Right ventricle myocardium inferior (tissue), 1 donor: ENCODE results near the gene TGFB2. TPM values are rescaled to one million over a fixed set of nuclear protein-coding genes. Genes with fewer than 3 reads are reported as not detected.

Experiments used
- ATAC-seq: fragments of 200-7000 bp; cut with Tn5 transposase; one replicate; pipeline ENCODE4 v1.9.1; 2020; ENCODE audit warnings: mild to moderate bottlenecking, moderate library complexity
- DNase-seq: peaks from one replicate; pipeline ENCODE4 v3.0.0; 2021; ENCODE audit errors: missing footprints
- intact Hi-C: fragments of 100-400 bp; cut with DNase I; formaldehyde crosslinking; loops from one replicate; pipeline ENCODE4 v1.11.0; 2022
- total RNA-seq: library from RNA; stranded (reverse); fragmentation: NEBNext Ultra II Directional; extraction: Animal tissue kit (Norgen Biotek cat#: 25700); gene quantifications from one replicate; pipeline ENCODE4 v1.2.1, GENCODE V29; 2021
- donor health status: DM: no; HTN: yes; CAD: no; lungs with severe emphysema.

Gene TGFB2
- total RNA-seq, 1 donor from 2014 or later: 1.6 TPM

- intact Hi-C loops: no loop called here
- peak; percentile 71 for DNase-seq
These were observed 6.4 kb downstream of the TGFB2 start for GRCh38 chr1:218351391-218352074.

GRCh38 chr1:218352075-218352438, 6.9 kb downstream of the TGFB2 start:
- intact Hi-C loops: no loop called here
- ATAC-seq: peak; percentile 2
- no peak for DNase-seq

More at GRCh38 chr1:218351391-218352074, 6.4 kb downstream of the TGFB2 start:
- ATAC-seq: peak; percentile 66

DNA sequence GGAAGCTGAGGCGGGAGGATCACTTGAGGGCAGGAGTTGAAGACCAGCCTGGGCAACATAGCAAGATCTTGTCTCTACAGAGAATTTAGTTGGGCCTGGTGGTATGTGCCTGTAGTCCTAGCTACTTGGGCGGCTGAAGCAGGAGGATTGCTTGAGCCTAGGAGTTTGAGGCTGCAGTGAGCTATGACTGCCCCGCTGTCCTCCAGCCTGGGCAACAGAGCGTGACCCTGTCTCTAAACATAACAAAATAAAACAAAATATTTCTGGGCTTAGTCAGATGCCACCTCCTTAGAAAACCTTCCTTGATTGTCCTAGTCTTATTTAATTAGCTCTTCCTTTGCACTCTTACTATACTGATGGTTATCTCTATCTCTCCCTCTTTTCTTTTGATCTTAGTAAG, 8.5 kb downstream of the TGFB2 start:
- intact Hi-C loops: no loop called here
- DNase-seq: no peak
- no peak for ATAC-seq

DNA sequence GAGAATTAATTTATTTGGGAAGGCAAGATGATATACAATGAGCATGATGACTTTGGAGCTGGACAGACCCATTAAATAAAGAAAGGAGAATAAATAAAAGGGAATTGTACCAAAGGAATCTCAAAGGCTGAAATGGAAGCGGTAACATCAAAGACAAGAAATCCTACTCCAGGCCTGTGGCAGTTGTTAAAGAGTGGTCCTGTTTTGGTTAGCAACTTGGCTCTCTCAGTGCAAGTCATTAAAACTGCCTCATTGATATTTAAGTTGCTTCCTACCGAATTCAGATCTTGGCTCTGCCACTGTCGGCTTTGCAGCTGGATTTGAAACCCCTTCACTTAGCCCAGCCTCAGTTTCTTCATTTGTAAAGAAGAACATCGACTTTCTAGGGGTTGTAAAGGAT, 10.1 kb downstream of the TGFB2 start:
- DNase-seq (no peak), ATAC-seq (no peak)
- intact Hi-C loops: no loop called here

DNA sequence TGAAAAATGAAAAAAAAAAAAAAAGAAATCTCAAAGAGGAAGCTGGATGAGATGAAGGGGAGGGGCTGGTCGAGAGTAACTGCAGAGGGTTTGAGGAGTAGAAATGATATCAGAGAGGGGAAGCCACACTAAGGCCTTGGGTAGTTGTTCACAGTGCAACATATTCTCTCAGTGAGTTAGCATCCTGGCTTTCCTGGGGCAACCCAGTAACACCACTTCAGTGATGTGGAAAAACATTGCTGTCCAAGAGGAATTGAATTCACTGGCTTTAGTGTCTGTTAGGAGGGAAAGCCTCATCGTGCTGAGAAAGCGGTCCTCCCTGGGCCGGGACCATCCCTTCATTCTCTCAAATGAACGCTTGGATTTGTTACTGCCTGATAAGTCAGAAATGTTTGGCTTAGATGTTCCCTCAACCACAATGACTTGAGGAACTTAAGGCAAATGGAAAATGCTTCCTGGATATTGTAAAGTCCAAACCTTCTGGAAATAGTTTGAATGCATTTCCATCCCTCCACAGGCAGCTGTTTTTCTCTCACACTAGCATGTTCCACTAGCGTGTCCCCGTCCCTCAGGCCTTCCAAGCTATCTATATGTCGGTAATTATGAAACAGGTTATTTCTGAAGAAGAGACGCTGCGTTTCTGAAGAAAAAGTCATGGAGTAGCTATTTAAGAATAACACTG, 12.2 kb downstream of the TGFB2 start:
- intact Hi-C loops: no loop called here
- ATAC-seq (peak; percentile 28), DNase-seq (no peak)

GRCh38 chr1:218357893-218358232, 12.7 kb downstream of the TGFB2 start:
- DNase-seq (no peak), ATAC-seq (peak; percentile 26)
- intact Hi-C loops: no loop called here

GRCh38 chr1:218361298-218362065, 16.3 kb downstream of the TGFB2 start:
- ATAC-seq (no peak), DNase-seq (no peak)
- intact Hi-C loops: no loop called here

GRCh38 chr1:218362418-218363076, 17.4 kb downstream of the TGFB2 start:
- intact Hi-C loops: no loop called here
- ATAC-seq (no peak), DNase-seq (no peak)

DNA sequence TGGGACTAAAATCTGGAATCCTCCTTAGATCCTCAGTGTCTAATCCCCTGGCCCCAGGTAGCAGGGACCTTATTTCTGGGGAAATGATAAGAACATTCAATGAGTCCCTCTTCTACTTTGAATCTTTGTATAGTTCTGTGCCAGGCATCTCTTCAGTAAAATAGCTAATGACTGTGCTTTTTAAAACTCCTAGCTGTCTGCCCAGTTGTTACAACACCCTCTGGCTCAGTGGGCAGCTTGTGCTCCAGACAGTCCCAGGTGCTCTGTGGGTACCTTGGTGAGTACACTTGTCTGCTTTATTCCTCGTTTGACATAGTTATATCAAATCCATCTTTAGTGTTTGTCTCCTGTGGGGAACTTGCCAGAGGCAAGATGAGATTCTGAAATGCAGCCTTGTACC, 18.0 kb downstream of the TGFB2 start:
- ATAC-seq: no peak

DNA sequence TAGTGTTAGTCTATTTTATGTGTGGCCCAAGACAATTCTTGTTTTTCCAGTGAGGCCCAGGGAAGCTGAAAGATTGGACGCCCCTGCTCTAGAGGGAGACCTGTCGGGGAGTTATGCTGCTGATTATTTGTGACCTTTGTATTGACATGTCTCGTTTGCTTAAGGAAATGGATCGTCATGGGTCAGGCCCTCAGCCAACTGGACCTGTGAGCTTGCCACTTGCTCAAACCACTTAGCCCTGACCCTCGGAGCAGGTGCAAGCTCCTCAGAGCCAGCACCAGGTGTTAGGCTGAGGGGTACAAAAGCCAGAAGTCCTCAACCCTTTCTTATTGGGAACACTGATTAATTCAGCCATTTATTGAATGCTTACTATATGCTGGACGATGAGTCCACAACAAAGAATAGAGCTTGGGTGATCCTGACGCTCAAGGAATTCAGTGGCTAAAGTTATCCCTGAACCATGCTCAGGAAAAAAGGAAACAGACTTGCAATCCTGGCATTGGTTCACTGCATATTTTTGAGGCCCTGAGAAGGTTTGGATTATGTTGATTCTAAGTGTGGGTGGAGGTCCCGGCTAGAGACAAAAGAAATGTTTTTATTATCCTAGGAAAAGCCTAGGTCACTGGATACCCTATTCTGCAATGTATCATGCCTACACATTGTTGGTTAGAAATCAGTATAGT, 19.0 kb downstream of the TGFB2 start:
- no peak for ATAC-seq
- DNase-seq: no peak
- intact Hi-C loops: no loop called here

More for the DNA sequence above, 18.0 kb downstream of the TGFB2 start:
- no peak for DNase-seq
- intact Hi-C loops: no loop called here

GRCh38 chr1:218365226-218365999, 20.3 kb downstream of the TGFB2 start:
- no peak for DNase-seq
- intact Hi-C loops: no loop called here
- ATAC-seq: peak; percentile 47

GRCh38 chr1:218366322-218367052, 21.4 kb downstream of the TGFB2 start:
- no peak for ATAC-seq
- no peak for DNase-seq
- intact Hi-C loops: no loop called here

DNA sequence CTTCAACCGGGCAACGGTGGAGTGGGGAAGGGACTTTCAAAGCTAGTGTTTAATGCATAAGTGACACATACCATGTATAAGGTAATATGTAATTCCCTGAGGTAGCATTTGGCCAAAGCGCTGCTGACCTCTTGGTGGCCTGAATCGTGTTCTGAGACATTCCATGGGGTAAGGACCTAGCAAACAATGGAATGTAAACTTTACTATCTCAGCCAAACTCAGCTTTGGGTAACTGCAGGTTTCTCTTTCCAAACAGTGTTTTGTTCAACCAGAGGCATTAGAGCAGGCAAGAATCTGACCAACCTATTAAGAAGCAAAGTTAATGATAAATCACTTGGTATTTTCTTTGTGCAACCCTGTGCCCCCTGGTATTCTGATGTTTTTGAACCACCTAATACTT, 22.0 kb downstream of the TGFB2 start:
- intact Hi-C loops: no loop called here
- DNase-seq (no peak), ATAC-seq (no peak)

- intact Hi-C loops: no loop called here
- no peak for DNase-seq
- ATAC-seq: no peak
These were observed 23.6 kb downstream of the TGFB2 start for GRCh38 chr1:218368686-218369085.

GRCh38 chr1:218369688-218370511, 24.8 kb downstream of the TGFB2 start:
- ATAC-seq (peak; percentile 49), DNase-seq (no peak)
- intact Hi-C loops: no loop called here

DNA sequence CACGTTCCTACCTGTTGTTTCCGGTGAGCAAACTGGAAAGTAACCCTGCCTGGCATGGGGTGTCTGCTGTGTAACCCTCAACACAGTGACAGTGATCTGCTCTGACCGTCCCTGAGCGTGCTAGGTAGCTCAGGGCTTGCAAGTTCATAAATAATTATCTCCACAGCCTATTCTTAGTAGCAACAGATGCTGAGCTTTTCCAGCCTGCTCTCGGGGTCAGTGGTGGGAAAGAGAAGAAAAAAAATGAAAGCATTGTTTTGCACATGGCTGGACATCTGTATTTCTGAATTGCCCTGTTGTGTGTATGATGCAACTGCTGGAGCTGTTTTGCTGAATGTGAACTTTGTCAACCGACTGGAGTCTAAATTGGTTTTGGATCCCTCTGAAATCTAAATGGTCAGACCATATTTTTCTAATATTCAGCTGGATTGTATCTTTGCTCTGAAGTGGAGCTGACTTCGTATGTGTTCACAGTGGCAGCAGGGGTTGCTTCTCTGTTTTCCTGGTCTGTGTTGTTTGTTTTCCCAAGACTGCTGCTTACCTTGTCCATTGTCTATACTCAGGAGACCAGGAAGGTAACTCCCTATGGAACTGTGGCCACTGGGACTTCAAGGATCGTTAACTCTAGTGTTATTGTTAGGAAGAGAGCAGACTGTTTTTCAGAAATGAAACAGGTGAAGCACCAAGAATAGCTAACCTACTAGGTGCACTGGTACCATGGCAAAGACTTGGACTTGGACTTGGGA, 27.0 kb downstream of the TGFB2 start:
- intact Hi-C loops: no loop called here
- ATAC-seq: peak; percentile 79

More for the DNA sequence above, 27.0 kb downstream of the TGFB2 start:
- DNase-seq: no peak
